Measurements from ENCODE around the gene DAD1.
"Not testable (repeated sequence)": the region's sequence is repeated elsewhere in the genome, so short reads cannot be mapped to it uniquely, and the experiment has no call there.

DAD1 gene

DNA sequence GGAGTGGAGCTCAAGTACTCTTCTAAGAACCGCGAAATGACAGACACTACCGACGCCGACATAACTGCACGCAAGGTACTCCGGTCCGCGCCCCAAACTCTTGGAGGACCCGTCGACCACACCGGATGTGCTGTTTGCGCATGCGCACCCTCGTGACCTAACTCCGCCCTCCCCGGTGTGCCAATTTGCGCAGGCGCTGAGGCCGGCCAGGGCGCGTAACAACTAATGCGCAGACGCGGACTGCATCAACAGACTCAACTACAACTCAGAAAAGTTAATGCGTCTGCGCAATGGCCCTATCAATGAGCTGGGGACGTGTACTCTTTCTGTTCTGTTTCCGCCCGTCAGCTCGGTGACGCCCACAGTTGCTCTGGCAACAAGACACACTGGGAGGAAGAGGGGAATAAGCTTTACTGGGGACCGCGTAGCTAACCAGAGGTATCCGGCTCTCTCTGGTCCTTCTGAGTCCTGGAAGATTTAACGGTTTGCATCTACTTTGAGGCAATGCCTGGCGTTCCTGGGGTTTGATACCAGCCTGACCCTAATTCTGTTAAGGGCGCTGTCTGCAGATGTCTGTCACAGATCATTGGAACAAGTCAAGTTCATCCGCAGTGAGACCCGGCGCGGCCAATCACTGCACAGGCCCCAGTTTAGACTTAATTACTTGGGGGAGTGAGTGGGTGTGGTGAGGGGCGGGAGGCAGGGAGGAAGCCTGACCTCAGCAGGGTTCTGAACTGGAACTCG is at the start of gene DAD1:
TSS of gene DAD1 (minus strand) at position 129 of the 744 bp plus-strand sequence. CDS start at position 62, 67 bp downstream.
- DNase-seq = peak; percentile 94

DNA sequence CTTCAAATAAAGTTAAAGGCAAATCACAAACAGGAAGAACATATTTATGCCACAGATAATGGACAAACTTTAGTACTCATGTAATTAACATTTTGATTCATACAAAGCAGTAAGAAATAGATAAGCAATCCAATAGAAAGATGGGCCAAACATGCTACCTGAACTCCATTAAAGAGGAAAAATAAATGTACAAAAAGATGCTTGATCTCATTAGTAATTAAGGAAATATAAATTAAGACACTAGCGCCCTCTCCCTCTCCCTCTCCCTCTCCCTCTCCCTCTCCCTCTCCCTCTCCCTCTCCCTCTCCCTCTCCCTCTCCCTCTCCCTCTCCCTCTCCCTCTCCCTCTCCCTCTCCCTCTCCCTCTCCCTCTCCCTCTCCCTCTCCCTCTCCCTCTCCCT is 47.0 kb upstream of the DAD1 start:
- DNase-seq = not testable (repeated sequence)

DNA sequence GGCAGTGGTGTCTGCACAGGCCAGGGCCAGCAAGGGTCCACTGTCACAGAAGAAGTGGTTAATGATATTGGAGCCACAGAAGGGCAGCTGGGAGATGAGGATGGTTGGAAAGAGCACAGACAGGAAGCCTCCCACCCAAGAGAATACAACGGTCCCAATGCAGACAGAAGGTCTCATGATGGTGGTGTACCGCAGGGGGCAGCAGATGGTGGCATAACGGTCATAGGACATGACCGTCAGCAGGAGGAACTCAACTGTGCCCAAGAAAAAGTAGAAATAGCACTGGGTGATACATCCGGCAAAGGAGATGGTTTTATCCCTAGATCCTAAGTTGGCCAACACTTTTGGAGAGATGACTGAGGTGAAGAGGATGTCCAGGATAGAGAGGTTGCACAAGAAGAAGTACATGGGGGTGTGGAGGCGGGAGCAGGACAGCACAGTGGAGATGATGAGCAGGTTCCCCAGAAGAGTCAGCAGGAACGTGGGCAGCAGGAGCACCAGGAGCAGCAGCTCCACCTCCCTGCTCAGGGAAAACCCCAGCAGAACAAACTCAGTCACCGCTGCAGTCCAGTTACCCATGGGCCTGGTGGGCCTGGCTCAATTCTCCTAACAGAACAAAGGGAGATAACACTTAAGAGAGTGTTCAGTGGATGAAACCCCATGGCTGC is 45.3 kb upstream of the DAD1 start:
- DNase-seq = no peak

DNA sequence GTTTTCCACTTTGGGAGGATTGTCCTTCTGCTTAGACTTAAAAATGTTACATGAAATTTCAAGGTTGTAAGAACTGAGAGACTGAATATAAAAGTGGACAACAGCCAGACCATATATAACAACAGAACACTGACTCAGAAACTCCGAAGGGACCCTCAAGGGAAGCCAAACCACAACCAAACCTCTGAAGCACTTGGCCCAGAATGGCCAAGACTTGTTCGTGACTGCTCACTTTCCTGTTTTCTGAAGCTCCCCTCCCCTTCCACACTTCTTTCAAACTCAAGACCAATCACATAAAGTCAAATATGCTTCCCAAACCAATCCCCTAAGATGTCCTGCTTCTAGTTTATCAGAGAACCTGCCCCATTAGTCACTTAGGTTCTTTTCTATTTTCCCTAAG is 41.5 kb upstream of the DAD1 start:
- DNase-seq = no peak

DNA sequence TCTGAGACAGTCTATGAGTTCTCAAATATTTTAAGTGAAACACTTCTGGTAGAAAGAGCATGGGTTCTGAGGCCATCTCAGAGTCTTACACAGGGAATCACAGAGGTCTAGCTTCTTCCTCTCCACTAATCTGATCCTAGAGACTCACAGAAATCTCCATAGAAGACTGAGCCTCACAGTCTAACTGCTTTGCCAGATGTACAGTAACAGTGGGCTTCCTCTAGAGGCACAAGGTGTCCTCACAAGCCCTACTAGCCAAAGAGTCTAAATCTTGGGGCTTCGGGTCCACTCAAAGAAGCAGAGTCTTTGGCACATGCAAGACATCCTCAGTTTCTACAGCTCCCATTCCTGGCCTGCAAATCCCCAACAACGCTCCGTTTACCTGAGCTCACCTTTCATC is 41.0 kb upstream of the DAD1 start:
- no peak for DNase-seq

DNA sequence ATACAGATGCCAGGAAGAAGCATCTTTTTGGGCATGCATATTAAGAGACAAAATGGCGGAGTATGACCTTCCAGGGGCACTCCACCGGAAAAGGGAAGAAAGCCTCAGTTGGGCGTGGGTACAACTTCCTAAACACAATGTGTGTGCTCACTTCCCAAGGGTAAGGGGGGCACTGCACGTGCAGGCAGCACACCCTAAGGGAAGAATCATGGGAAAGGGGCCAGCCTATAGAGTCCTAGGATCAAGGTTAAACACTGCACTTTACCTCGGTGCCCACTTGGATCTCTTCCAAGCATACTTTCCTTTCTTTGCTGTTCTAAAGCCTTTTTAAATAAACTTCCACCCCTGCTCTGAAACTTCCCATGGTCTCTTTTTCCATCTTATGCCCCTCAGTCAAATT is 40.3 kb upstream of the DAD1 start:
- no peak for DNase-seq

DNA sequence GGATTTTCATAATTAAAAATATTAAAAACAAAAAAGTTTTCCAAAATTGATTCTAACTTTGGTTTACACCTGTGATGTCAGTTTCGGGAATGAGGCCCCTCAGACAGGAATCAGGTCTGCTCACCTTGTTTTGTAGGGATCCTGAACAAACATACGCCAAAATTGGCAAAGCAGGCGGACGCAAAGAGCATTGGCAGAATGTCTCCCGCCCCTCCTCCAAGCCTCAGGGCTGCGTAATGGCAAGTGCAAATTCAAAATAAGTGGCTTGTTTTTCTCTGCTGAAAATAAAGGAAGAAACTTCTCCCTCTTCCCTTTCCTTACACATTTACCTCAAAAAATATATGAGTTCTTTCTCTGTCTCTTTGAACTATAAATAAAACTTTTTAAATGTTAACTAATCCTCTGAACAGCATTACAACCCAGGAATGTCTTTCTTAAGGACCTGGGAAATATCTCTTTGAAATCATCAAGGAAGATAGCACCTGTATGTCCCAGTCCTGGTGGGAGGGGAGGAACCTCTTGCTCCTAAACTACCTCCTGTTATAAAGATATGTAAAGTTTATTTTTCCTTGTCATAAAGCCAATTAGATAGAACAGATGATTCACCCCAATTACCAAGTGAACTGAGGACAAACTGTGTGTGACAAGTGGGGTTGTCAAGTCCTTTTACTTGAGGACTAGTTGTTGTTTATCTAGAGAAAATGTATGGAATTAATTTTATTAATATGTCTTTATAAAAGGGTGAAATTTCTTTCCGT is 38.7 kb upstream of the DAD1 start:
- no peak for DNase-seq

DNA sequence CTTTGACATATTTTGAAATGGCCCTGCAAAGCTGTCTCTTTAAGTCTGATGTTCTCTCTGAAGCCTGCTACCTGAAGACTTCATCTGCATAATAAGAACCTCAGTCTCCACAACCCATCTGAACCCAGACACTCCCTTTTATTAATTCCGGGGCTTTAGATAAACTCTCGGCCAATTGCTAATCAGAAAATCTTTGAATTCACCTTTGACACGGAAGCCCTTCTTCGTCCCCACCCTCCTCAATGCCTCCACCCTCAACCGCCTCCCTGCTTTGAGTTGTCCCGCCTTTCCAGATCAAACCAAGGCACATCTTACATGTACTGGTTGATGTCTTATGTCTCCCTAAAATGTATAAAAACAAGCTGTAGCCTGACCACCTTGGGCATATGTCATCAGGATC is 37.6 kb upstream of the DAD1 start:
- no peak for DNase-seq

DNA sequence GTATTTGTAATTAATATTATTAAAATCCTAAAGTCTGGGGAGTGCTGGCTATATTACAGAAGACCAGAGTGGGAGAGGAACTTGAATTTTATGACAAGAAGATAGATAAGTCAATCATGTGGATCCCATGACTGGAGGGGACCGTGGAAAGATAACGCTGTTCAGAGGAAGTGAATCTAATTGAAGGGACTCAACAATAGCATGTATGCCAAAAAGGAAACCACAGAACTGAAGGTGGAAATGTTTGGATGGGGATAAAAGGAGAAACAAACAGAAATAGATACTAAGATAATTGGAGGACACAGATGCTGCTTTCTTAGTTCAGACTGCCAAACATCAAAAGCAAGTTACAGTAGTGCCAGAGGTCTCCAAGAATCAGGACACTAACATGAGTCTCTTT is 34.0 kb upstream of the DAD1 start:
- no peak for DNase-seq

DNA sequence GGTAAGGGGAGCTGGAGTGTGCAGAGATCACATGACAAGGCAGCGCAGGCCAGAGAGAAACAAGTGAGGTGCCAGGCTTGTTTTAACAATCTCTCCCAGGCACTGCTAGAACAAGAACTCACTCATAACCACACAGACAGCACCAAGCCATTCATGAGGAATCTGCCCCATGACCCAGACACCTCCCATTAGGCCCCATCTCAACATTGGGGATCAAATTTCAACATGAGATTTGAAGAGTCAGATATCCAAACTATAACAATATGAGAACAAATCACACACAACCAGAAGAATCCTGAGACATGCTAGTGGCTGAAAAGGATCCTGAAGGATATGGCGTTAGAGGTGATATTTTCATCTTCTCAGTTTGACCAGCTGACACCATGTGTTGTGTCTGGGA is 33.2 kb upstream of the DAD1 start:
- DNase-seq = no peak

DNA sequence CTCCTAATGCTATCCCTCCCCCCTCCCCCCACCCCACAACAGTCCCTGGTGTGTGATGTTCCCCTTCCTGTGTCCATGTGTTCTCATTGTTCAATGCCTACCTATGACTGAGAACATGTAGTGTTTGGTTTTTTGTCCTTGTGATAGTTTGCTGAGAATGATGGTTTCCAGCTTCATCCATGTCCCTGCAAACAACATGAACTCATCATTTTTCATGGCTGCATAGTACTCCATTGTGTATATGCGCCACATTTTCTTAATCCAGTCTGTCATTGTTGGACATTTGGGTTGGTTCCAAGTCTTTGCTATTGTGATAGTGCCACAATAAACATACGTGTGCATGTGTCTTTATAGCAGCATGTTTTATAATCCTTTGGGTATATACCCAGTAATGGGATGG is 26.7 kb upstream of the DAD1 start:
- DNase-seq = not testable (repeated sequence)

DNA sequence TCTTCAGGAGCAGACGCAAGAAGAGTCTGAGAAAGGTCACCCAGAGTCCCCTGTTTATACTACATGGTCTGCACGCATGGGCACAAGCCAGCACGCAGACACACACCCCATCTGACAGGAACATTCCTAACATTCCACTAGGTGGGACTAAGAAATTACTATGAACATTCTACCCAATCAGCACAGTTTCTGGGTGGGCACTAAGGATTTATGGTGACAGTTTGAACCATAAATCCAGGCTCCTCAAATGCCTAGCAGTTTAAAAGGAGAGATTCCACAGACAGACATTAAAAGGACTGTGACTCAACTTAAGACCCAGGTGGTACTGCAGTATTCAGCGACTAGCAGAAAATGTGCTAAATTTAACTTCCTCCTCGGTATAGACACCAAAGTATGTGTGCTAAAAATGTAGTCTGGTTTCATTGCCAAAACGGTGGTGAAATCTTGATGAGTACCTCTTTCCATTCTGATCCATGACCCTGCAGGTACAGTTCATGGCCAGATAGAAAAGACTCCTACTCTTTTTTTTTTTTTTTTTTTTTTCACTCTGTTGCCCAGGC is 25.3 kb upstream of the DAD1 start:
- no peak for DNase-seq

DNA sequence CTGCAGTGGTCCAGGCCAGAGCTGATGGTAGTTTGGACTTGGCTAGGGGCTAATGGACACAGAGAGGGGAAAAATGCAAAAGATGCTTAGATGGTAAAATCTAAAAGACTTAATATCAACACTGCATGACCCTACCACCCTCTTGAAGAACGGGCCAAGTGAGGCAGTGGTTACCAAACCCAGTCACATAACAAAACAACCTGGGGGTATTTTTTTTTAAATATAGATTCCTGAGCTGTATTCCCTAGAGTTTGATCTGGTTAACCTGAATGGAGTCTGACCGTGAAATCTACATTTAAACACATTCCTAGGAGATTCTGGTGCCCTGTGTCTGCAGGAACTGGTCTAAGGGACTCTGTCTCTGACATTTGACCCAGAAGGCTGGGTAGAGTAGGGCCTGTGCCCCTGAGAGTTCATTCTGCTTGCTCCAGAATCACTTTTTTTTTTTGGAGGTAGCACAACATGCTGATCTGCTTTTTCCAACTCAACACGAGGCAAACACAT is 24.8 kb upstream of the DAD1 start:
- DNase-seq = no peak

DNA sequence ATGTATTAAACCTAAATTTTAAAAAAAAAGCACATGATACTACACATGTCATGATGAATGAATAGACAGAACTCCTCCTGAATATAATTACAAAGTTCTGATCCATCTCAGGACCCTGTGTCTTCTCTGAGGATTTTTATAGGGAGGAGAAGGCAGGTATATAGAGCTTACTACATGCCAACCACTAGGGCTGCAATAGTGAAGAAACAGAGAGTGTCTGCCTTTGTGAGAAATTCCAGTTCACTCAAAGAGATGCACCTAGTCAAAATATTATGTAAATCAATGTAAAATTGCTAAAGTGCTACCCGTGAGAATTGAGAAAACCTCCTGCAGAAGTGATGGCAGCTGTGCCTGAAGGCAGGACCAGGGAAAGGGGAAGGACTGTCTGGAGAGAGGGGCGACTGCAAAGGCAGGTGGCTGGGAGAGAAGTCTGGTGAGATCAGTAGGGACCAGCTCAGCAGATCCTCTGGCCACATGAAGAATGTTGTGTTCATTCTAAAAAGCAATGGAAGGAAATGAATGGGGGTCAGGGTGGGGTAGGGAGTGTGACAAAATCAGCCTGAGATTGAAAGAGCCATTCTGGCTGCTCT is 24.2 kb upstream of the DAD1 start:
- no peak for DNase-seq

DNA sequence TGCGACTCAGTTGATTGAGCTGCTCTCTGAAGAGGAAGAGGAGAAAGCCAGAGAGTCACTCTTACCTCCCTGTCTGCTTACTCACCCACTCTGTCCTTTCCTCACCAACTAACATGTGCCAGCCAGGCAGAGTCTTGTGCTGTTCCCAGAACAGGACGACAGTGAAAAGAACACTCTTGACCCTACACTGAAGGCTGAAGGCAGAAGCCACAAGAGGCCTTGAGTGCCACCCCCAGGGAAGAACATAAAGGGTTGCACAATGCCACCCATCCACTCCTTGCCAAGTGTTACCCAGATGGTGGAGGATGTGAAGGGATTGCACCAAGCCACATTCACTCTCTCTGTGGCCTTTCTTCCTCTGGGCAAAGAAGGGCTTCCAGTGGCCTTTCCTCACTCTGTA is 21.9 kb upstream of the DAD1 start:
- DNase-seq = no peak

DNA sequence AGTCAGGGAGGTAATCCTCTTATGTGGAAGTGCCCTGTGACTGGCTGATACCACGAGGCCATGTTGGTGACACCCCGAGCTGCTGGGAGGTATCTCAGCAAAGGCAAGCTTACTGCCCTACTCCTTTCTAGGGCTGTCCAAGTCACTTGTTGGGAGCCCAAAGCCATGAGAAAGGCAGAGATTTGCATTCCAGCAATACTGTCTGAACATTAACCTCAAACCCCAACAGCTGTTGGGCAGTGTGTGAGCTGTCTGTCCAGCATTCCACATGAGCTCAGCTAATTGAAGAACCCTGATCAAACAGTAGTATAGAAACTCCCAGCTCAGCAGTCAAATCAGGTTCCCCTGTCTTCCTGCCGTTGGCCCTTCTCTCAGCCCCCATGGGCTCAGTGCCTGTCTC is 18.3 kb upstream of the DAD1 start:
- DNase-seq = no peak

DNA sequence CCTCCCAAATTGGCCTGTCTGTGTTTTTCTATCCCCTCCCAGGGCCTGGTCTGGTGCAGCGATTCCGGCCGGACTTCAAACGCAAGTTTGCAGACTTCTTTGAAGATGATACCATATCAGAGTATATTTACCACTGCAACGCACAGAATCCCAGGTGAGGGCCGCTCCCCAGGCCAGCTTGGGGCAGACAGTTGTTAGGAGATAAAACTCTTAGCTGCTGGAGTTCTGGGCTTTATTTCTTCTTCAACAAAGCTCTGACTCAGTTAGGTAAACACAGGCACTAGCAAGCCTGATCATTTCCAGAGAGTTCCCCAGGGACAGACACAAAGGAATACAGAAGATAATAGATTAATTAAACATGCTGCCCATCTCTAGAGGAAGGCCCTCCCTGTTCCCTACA is 17.4 kb upstream of the DAD1 start:
- no peak for DNase-seq

DNA sequence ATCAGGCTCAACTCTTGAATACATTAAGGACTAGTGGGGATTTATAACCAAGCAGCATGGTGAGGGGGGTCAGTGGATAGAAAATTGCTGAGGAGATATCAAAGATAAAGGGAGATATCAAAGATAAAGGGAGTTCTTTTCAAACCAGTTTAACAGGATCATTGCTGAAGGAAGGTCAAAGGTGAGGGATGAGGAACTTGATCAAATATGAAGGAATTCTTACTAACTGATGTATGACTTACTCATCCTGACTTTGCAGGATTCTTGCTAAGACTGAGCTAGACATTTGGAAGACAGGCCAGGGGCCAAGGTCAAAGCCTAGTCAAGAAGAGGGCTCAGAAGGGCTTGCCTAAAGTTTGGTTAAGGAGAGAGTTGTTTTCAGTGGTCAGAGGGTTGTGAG is 13.8 kb upstream of the DAD1 start:
- DNase-seq = no peak

DNA sequence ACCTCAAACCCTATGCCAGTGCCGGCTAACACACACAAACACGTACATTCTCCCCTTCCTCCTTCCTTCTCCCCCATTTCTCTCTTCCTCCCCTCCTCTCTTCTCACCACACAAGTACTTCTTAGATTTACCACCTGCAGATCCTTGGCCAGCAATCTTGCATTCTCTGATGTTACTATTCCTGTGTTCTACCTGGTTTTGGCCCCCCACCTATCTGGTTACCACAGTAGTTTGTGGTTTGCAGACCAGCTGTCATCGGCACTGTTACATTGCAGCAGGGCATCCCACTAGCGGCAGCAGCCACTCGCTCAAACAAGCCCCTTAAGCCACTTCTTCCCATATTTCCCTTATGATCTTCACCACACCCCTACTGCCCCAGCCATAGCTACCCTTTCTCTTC is 13.0 kb upstream of the DAD1 start:
- no peak for DNase-seq

DNA sequence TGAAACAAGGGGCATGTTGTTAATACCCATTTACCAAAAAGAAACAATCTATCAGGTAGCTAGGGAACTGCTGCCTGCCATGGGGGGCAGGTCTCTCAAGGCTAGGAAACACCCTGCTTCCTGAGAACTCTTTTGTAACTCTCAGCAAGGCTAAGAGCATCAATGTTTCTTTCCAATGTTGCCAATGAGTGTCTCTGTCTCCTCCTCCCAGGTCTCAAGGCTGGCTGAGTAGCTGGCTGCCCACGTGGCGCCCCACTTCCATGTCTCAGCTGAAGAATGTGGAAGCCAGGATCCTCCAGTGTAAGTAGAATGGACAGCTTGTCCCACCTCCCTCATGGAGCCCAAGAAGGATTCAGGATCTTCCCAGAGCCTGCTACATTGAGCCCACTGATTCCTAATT is 12.4 kb upstream of the DAD1 start:
- no peak for DNase-seq

DNA sequence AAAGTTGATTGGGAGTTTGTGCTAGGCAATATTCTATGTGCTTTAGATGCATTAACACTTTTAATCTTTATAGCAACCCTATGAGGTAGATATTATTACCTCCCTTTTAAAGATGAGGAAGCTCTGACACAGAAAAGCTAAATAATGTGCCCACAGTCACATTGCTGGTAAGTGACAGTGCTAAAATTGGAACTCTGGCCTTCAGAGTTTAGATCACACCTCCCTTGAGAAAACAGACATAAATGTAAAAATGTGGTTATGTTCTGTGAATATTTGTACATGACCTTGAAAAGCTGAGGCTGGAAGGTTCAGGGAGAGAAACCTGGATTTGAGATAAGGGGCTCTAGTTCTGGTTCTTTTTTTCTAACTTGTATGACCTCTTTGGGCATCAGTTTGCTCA is 11.0 kb upstream of the DAD1 start:
- no peak for DNase-seq

DNA sequence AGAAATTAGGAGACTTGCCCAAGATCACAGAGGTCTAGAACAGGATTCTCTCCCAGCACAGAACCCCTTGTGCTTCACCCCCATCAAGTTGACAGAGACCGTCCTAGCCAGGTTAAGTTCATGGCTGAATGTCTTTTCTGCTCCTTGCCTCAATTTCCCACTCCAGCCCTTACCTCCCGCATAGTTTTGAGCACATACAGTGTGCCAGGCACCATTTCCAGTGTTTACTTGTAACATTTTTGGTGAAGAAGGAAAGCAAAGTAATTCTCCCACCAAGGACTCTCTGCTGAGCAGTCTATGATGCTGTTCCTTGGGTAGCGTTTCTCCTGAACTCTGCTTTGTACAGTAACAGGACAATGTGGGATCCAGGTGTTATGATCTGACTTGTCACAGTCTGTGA is 10.3 kb upstream of the DAD1 start:
- no peak for DNase-seq

DNA sequence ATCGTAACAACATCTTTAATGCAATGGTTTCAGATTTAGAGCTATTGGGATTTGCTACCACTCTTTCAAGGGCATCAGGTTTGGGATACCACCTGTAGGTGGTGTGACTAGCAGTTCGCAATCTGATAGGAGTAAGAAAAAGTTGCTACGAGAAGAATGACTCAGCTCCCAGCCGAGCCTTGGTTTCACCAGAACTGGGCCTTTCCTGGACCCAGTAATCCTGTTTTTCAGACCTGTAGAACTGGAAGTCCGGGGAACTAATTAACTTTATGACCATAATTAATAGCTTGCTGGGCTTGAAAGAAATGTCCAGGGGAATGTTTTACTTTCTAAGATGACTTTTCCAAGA is 9.8 kb upstream of the DAD1 start:
- peak; percentile 11 for DNase-seq

Measured in NCI-H510A (cell line).